Fibroblast of the aortic adventitia (primary cell): ENCODE measurements around the gene IRF8. TPM values are rescaled to one million over a fixed set of nuclear protein-coding genes. Genes with fewer than 3 reads are reported as not detected.
"Not testable (repeated sequence)": the region's sequence is repeated elsewhere in the genome, so short reads cannot be mapped to it uniquely, and the experiment has no call there.

Source experiments
- DNase-seq: peaks from one replicate; pipeline ENCODE4 v3.0.0-alpha.2; 2010; ENCODE audit warnings: low read depth
- H3K4me3 ChIP-seq: 2 replicates; pipeline ENCODE4 v1.5.1; 2011; ENCODE audit warnings: low read depth, mild to moderate bottlenecking, control low read depth, low read length, moderate library complexity
- total RNA-seq: library from RNA; depleted of rRNA; stranded (reverse); fragments of >200 nt; gene quantifications from 2 replicates; pipeline ENCODE4 v1.2.3, GENCODE V29; 2012; ENCODE audit warnings: low replicate concordance
- TF ChIP-seq, protein P1 (sequence below): IDR thresholded peaks from 2 replicates; pipeline ENCODE4 v1.5.1; 2011; ENCODE audit warnings: mild to moderate bottlenecking, low read length, control low read depth, inconsistent platforms; ENCODE audit not compliant: insufficient read depth

IRF8 gene
- total RNA-seq, 1 donor = not detected

GRCh38 chr16:85856079-85856478 is 42.9 kb upstream of the IRF8 start:
- TF ChIP-seq, protein P1, sequence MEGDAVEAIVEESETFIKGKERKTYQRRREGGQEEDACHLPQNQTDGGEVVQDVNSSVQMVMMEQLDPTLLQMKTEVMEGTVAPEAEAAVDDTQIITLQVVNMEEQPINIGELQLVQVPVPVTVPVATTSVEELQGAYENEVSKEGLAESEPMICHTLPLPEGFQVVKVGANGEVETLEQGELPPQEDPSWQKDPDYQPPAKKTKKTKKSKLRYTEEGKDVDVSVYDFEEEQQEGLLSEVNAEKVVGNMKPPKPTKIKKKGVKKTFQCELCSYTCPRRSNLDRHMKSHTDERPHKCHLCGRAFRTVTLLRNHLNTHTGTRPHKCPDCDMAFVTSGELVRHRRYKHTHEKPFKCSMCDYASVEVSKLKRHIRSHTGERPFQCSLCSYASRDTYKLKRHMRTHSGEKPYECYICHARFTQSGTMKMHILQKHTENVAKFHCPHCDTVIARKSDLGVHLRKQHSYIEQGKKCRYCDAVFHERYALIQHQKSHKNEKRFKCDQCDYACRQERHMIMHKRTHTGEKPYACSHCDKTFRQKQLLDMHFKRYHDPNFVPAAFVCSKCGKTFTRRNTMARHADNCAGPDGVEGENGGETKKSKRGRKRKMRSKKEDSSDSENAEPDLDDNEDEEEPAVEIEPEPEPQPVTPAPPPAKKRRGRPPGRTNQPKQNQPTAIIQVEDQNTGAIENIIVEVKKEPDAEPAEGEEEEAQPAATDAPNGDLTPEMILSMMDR = no peak
- no peak for DNase-seq
- no peak overlapping the region for H3K4me3 ChIP-seq

GRCh38 chr16:85856585-85856984 is 42.4 kb upstream of the IRF8 start:
- H3K4me3 ChIP-seq = no peak overlapping the region
- TF ChIP-seq, protein P1 = no peak
- no peak for DNase-seq

DNA sequence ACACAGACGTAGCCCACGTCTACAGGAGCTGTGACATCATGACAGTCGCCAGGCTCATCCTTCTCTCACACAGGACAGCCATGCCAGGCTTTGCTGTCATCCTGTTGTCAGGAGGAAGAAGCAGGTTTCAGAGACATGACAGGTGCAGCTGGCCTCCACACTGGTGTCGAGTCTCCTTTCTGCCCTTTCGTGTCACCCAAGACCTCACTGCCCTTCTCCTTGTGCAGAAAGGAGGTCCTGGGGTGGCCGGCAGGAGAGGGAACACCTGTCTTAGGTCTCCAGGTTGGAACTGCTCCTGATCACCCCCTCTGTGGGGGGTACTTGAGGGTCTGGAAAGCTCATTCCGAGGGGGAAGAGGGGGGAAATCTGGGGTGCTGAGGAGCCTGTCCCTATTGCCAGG is 41.6 kb upstream of the IRF8 start:
- TF ChIP-seq, protein P1 = no peak
- no peak overlapping the region for H3K4me3 ChIP-seq
- DNase-seq = no peak

GRCh38 chr16:85858571-85858970 is 40.4 kb upstream of the IRF8 start:
- H3K4me3 ChIP-seq, DNase-seq: not testable (repeated sequence)

DNA sequence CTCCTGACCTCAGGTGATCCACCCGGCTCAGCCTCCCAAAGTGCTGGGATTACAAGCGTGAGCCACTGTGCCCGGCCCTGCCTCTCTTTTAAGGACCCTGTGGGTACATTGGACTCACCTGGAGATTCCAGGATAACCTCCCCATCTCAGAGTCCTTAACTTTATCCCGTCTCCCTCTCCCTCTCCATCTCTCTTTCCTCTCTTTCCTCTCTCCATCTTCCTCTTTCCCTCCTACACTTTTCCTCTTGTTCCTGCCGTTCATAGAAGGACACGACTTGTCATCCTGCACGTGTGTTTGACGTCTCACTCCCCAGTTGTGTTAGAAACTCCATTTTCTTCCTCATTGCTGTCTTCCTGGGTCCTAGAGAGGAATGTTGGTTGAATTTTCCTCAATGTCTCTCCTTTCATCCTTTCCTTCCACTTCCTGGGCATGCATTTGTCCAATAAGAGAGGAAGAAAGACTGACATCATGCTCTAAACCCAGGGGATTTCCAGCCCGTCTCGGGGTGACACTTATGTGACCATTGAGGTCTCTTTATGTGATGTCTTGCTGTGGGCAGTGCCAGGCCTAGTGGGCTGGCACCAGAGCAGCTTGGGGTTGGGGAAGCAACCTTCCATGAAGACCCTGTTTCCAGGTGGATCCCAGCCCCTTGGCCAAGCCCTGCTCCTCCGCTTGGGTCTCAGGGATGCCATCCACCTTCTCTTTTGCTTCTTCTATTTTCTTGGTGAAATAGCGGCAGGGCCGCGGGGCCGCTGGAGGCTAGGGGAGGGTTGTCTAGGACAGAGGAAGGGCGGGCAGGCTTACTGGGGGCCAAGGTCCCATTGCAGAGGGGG is 39.8 kb upstream of the IRF8 start:
- TF ChIP-seq, protein P1 = no peak
- no peak for DNase-seq
- no peak overlapping the region for H3K4me3 ChIP-seq

GRCh38 chr16:85859818-85860125 is 39.2 kb upstream of the IRF8 start:
- TF ChIP-seq, protein P1 = no peak

DNA sequence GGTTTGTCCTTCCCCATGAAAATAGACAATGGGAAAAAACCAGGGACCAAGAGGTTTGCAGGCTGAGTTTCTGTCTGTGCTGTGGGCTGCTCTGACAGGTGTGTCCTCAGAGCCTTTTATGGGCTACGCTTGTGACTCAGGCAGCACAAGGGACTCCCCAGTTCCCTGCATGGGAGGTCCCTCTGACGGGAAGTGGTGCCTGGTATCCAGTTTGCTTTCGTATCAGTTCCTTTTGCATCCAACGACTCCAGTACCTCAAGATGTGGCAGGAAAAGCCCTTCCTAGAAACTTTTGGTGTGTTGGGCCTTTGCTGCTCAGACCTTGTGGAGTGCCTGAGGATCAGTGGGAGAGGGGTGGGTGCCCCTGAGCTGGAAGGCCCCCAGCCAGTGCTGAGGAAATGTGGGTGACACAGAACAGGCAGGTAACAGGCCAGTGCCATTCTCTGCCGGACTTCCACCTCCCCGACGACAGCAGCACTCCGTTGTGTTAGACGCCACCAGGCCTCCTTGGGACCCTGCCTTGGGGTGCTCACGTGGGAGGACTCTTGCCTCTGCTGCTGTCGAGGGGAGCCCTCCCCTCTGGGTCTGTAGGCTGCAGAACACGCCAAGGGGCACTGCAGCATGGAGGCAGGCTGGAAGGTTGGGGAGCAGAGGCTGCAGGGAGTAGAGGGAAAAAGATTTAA is 38.4 kb upstream of the IRF8 start:
- DNase-seq = no peak

More at GRCh38 chr16:85859818-85860125, 39.2 kb upstream of the IRF8 start:
- no peak overlapping the region for H3K4me3 ChIP-seq
- DNase-seq = no peak

More for the DNA sequence above, 38.4 kb upstream of the IRF8 start:
- no peak overlapping the region for H3K4me3 ChIP-seq
- TF ChIP-seq, protein P1 = no peak
